Measurements from ENCODE around the gene IQGAP1.

Gene IQGAP1

DNA sequence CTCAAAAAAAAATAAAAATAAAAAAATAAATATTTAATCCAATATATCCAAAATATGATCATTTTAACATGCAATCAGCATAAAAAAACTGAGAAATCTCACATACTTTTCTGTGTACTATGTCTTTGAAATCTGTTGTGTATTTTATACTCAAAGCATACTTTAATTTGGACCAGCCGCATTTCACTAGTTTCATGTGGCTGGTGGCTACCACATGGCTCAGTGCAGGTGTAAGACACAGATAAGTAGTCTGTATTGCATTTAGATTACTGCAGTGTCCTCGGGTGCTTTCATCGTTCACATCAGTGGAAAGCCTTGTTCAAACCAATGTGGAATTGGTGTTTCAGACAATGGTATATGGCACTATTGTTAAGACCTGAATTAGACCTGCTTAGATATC, 152.7 kb downstream of the IQGAP1 start:
- DNase-seq = no peak

DNA sequence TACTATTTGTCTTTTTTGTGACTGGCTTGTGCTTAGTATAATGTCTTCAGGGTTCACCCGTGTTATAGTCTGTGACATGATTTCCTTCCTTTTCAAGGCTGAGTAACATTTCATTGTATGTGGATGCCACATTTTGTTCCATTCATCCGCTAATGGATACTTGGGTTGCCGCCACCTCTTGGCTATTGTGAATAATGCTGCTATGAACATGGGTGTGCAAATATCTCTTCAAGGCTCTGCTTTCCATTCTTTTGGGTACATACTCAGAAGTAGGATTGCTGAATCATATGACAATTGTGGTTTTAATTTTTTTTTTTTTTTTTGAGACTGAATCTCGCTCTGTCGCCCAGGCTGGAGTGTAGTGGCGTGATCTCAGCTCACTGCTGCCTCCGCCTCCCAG, 157.1 kb downstream of the IQGAP1 start:
- DNase-seq = no peak

DNA sequence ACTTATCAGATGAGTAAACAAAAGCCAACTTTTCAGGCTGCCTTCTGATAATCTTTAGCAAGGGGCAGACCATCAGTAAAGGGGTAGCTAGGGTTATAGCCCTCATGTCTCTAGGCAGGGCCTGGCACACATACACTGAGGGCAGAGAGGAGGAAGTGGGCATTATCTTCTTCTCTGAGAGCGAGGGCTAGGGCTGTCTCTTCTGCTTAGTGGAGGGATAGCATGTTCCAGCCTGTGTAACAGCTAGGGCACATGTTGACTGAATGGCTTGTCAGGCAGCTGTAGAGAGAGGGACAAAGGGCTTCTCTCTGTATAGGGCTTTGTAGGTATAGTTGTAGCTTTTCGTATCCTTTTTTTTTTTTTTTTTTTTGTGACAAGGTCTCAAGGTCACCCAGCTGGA, 159.5 kb downstream of the IQGAP1 start:
- DNase-seq = no peak

DNA sequence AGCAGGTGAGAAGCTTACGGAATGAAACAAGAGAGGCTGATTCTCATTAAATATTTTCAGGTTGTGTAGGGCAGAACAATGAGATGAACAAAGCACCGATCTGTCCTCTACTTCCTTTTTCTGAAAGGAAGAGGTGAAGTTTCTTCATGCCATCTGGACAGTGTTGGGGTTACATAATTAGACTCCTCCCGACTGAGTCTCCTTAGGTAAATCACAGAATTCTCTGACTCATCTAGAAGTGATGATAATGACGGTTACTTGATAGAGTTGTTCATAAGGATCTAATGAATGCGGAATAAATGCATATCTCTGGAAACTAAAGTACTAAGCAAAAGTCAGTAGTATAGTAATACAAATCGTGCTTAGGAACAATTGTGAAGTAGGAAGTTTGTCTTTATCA, 162.9 kb downstream of the IQGAP1 start:
- no peak for DNase-seq

Measured in activated T-cell treated with anti-CD3 and anti-CD28 coated beads, Interleukin-2, amount 50 U/mL, for 48 hours (primary cell).